Activated naive CD4-positive, alpha-beta T cell treated with anti-CD3 and anti-CD28 coated beads for 36 hours (primary cell): Measurements from ENCODE around the gene MAP3K2. TPM values are rescaled to one million over a fixed set of nuclear protein-coding genes. Genes with fewer than 3 reads are reported as not detected.

Experiments
- CTCF ChIA-PET: fragments of 350-600 bp; sonication (Branson Sonifier 250); formaldehyde crosslinking; loops from one replicate; lab custom pipeline; 2021; ENCODE audit warnings: antibody characterized with exemption; lab: Charles Lee
- DNase-seq: peaks from one replicate; pipeline ENCODE4 v3.0.0-alpha.2; 2020
- H3K27ac Mint-ChIP-seq: one replicate; pipeline ENCODE4 v1.8.0; 2021; ENCODE audit warnings: mild to moderate bottlenecking, mixed read lengths
- H3K27me3 Mint-ChIP-seq: one replicate; pipeline ENCODE4 v1.8.0; 2021; ENCODE audit warnings: low read depth, mixed read lengths
- H3K36me3 Mint-ChIP-seq: one replicate; pipeline ENCODE4 v1.8.0; 2021; ENCODE audit warnings: low read depth, mixed read lengths
- H3K4me1 Mint-ChIP-seq: one replicate; pipeline ENCODE4 v1.8.0; 2021; ENCODE audit warnings: low read depth, mixed read lengths
- H3K4me3 Mint-ChIP-seq: one replicate; pipeline ENCODE4 v1.8.0; 2021; ENCODE audit warnings: mild to moderate bottlenecking, moderate library complexity, mixed read lengths
- H3K9me3 Mint-ChIP-seq: one replicate; pipeline ENCODE4 v1.8.0; 2021; ENCODE audit warnings: mixed read lengths
- intact Hi-C: fragments of 100-400 bp; cut with micrococcal nuclease; formaldehyde crosslinking; loops from one replicate; pipeline ENCODE4 v1.15.1; 2023
- microRNA-seq: library from miRNA; unstranded; fragments of <30 nt; microRNA quantifications from one replicate; pipeline ENCODE4 v1.2.0, GENCODE V29; 2022; ENCODE audit warnings: borderline microRNAs expressed, borderline replicate concordance
- total RNA-seq, 2 experiments: library from RNA; stranded (reverse); gene quantifications; one replicate each; pipeline ENCODE4 v1.2.3, GENCODE V29; 2021

Gene MAP3K2
- total RNA-seq, 2 experiments from 2014 or later, result 27.1 to 27.4 TPM

DNA sequence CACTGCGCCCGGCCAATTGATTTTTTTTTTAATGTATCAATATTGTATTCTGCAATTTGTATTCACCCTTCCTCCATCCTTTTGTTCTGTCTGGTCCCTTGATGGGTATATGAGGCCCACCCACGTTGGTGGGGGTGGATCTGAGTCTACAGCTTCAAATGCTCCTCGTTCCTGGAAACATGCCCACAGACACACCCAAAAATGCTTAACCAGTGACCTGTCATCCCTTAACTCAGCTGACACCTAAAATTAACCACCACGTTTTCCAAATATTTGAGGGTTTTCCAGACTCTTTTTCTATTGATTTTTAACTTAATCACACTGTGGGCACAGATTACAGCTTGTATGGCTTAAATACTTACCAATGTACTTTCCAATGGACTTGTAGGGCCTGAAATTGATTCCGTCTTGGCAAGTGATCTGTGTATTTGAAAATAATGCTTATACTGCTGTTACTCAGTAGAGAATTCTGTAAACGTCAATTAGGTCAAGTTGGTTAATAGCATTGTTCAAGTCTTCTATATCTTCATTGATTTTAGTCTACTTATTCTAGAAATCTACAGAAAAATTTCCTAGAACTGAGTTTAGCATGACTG is 133.3 kb downstream of the MAP3K2 start:
- H3K27me3 Mint-ChIP-seq, result no peaks in the 10 kb centered on the region
- peaks cover 24% of the 10 kb centered on the region for H3K36me3 Mint-ChIP-seq
- intact Hi-C loops, result no loop called here
- DNase-seq, result no peak
- CTCF ChIA-PET, result no interaction called here
- no peaks in the 10 kb centered on the region for H3K4me1 Mint-ChIP-seq
- no peak overlapping the region for H3K4me3 Mint-ChIP-seq
- no peak overlapping the region for H3K27ac Mint-ChIP-seq
- no peaks in the 10 kb centered on the region for H3K9me3 Mint-ChIP-seq

Small RNAs within 50 kb of the gene (microRNA-seq; reads per million reads assigned to microRNA genes)
- not detected for gene MIR4783

Other genes with a start within 250 kb of the MAP3K2 start
- gene CYP27C1, start 167.7 kb downstream of the MAP3K2 start, total RNA-seq, result not detected
- 10 to 100 TPM; 37.0 to 41.1 TPM for gene ERCC3, start 93.8 kb downstream of the MAP3K2 start, total RNA-seq
- gene PROC, start 30.5 kb upstream of the MAP3K2 start, total RNA-seq, result not detected
- gene IWS1, start 138.5 kb upstream of the MAP3K2 start, total RNA-seq, result 10 to 100 TPM; 52.1 to 52.5 TPM
- gene MYO7B, start 147.7 kb upstream of the MAP3K2 start, total RNA-seq, result under 1 TPM; 0.37 to 0.41 TPM